ENCODE results near the gene SPTLC3.

SPTLC3 gene

GRCh38 chr20:13180986-13181889 lies 172.5 kb downstream of the SPTLC3 start:
- TF ChIP-seq ARNTL (CRISPR knock-in tag; IDR thresholded peaks at IDR 0.05; ENCODE audit: borderline replicate concordance, low read depth), result no peak
- TF ChIP-seq TCF4 (CRISPR knock-in tag; IDR thresholded peaks at IDR 0.05; ENCODE audit: borderline replicate concordance), result no peak
- TF ChIP-seq ZNF8 (CRISPR knock-in tag; IDR thresholded peaks at IDR 0.05), result no peak
- TF ChIP-seq ZFP3 (CRISPR knock-in tag; IDR thresholded peaks at IDR 0.05), result no peak
- no peak for TF ChIP-seq ESRRG (CRISPR knock-in tag; IDR thresholded peaks at IDR 0.05)
- TF ChIP-seq OSR1 (CRISPR knock-in tag; IDR thresholded peaks at IDR 0.05), result no peak
- no peak for TF ChIP-seq ZNF565 (CRISPR knock-in tag; conservative IDR thresholded peaks at IDR 0.05; ENCODE audit: low read depth)
- no peak for ATAC-seq

GRCh38 chr20:13183005-13183404 lies 174.2 kb downstream of the SPTLC3 start:
- TF ChIP-seq TOX (CRISPR knock-in tag; IDR thresholded peaks at IDR 0.05; ENCODE audit: borderline replicate concordance) (no peak), SNAI2 (CRISPR knock-in tag; IDR thresholded peaks at IDR 0.05) (no peak)
- ATAC-seq, result no peak

- no peak for ATAC-seq
- TF ChIP-seq ISL1 (CRISPR knock-in tag; IDR thresholded peaks at IDR 0.05), result no peak
- TF ChIP-seq ZFP3 (CRISPR knock-in tag; IDR thresholded peaks at IDR 0.05), result no peak
- no peak for TF ChIP-seq GLIS3 (CRISPR knock-in tag; IDR thresholded peaks at IDR 0.05)
- no peak for TF ChIP-seq CSDC2 (CRISPR knock-in tag; IDR thresholded peaks at IDR 0.05)
- no peak for TF ChIP-seq OSR1 (CRISPR knock-in tag; IDR thresholded peaks at IDR 0.05)
- TF ChIP-seq PPARA (CRISPR knock-in tag; IDR thresholded peaks at IDR 0.05; ENCODE audit: borderline replicate concordance), result no peak
- TF ChIP-seq ZNF8 (CRISPR knock-in tag; IDR thresholded peaks at IDR 0.05), result no peak
- no peak for TF ChIP-seq TOX (CRISPR knock-in tag; IDR thresholded peaks at IDR 0.05; ENCODE audit: borderline replicate concordance)
- no peak for TF ChIP-seq BACH2 (CRISPR knock-in tag; IDR thresholded peaks at IDR 0.05; ENCODE audit: borderline replicate concordance)
- TF ChIP-seq ARNTL (CRISPR knock-in tag; IDR thresholded peaks at IDR 0.05; ENCODE audit: borderline replicate concordance, low read depth), result no peak
- TF ChIP-seq ZC3H10 (CRISPR knock-in tag; IDR thresholded peaks at IDR 0.05), result no peak
- no peak for TF ChIP-seq CREB5 (CRISPR knock-in tag; IDR thresholded peaks at IDR 0.05; ENCODE audit: low read depth)
- no peak for TF ChIP-seq CSRNP3 (CRISPR knock-in tag; IDR thresholded peaks at IDR 0.05)
- no peak for TF ChIP-seq ESRRG (CRISPR knock-in tag; IDR thresholded peaks at IDR 0.05)
- TF ChIP-seq ZNF70 (CRISPR knock-in tag; IDR thresholded peaks at IDR 0.05), result no peak
- no peak for TF ChIP-seq ZNF565 (CRISPR knock-in tag; conservative IDR thresholded peaks at IDR 0.05; ENCODE audit: low read depth)
- TF ChIP-seq SNAI2 (CRISPR knock-in tag; IDR thresholded peaks at IDR 0.05), result no peak
- TF ChIP-seq TSHZ2 (CRISPR knock-in tag; IDR thresholded peaks at IDR 0.05), result no peak
Observed at GRCh38 chr20:13186043-13186774, 177.4 kb downstream of the SPTLC3 start.

- no peak for ATAC-seq
- TF ChIP-seq CSDC2 (CRISPR knock-in tag; IDR thresholded peaks at IDR 0.05), result no peak
- no peak for TF ChIP-seq PPARA (CRISPR knock-in tag; IDR thresholded peaks at IDR 0.05; ENCODE audit: borderline replicate concordance)
- TF ChIP-seq ESRRG (CRISPR knock-in tag; IDR thresholded peaks at IDR 0.05), result no peak
- TF ChIP-seq OSR1 (CRISPR knock-in tag; IDR thresholded peaks at IDR 0.05), result no peak
- TF ChIP-seq RARB (CRISPR knock-in tag; IDR thresholded peaks at IDR 0.05), result no peak
- no peak for TF ChIP-seq BACH2 (CRISPR knock-in tag; IDR thresholded peaks at IDR 0.05; ENCODE audit: borderline replicate concordance)
- TF ChIP-seq PATZ1 (CRISPR knock-in tag; IDR thresholded peaks at IDR 0.05; ENCODE audit: borderline replicate concordance), result no peak
- no peak for TF ChIP-seq GLIS3 (CRISPR knock-in tag; IDR thresholded peaks at IDR 0.05)
- no peak for TF ChIP-seq ISL1 (CRISPR knock-in tag; IDR thresholded peaks at IDR 0.05)
- TF ChIP-seq ARNTL (CRISPR knock-in tag; IDR thresholded peaks at IDR 0.05; ENCODE audit: borderline replicate concordance, low read depth), result no peak
- TF ChIP-seq ZNF565 (CRISPR knock-in tag; conservative IDR thresholded peaks at IDR 0.05; ENCODE audit: low read depth), result no peak
- TF ChIP-seq CSRNP3 (CRISPR knock-in tag; IDR thresholded peaks at IDR 0.05), result no peak
- no peak for TF ChIP-seq SNAI2 (CRISPR knock-in tag; IDR thresholded peaks at IDR 0.05)
- TF ChIP-seq TCF4 (CRISPR knock-in tag; IDR thresholded peaks at IDR 0.05; ENCODE audit: borderline replicate concordance), result no peak
- TF ChIP-seq ZNF70 (CRISPR knock-in tag; IDR thresholded peaks at IDR 0.05), result no peak
- TF ChIP-seq CREB5 (CRISPR knock-in tag; IDR thresholded peaks at IDR 0.05; ENCODE audit: low read depth), result no peak
- no peak for TF ChIP-seq ZC3H10 (CRISPR knock-in tag; IDR thresholded peaks at IDR 0.05)
- TF ChIP-seq ZFP30 (CRISPR knock-in tag; IDR thresholded peaks at IDR 0.05), result no peak
Observed at GRCh38 chr20:13187899-13188298, 179.1 kb downstream of the SPTLC3 start.

All from SK-N-SH treated with all-trans-retinoic acid at 6 μM for 48 hours (cell line).